NCI-H1105 (cell line): ENCODE results near the gene MORC1.
"Not testable (repeated sequence)": the region's sequence is repeated elsewhere in the genome, so short reads cannot be mapped to it uniquely, and the experiment has no call there.

ENCODE experiments used
- DNase-seq: peaks from one replicate; lab custom pipeline; 2025; lab: John Stamatoyannopoulos, UW

MORC1 gene

GRCh38 chr3:109117939-109118338 is at the start of gene MORC1:
Gene MORC1, minus strand, starts transcription at chr3:109118134. Its CDS starts 75 bp downstream, at chr3:109118059.
- DNase-seq, result no peak

GRCh38 chr3:109165905-109166304 is 48.0 kb upstream of the MORC1 start:
- no peak for DNase-seq

GRCh38 chr3:109161487-109162123 is 43.7 kb upstream of the MORC1 start:
- no peak for DNase-seq

GRCh38 chr3:109155828-109156227 is 37.9 kb upstream of the MORC1 start:
- no peak for DNase-seq

GRCh38 chr3:109154979-109155378 is 37.0 kb upstream of the MORC1 start:
- DNase-seq, result no peak

- no peak for DNase-seq
These were observed 34.4 kb upstream of the MORC1 start for GRCh38 chr3:109152320-109152719.

- no peak for DNase-seq
These were observed 31.1 kb upstream of the MORC1 start for GRCh38 chr3:109149078-109149477.

GRCh38 chr3:109143646-109144045 is 25.7 kb upstream of the MORC1 start:
- DNase-seq, result no peak

GRCh38 chr3:109140318-109140717 is 22.4 kb upstream of the MORC1 start:
- DNase-seq, result no peak

- no peak for DNase-seq
These were observed 19.8 kb upstream of the MORC1 start for GRCh38 chr3:109137761-109138160.

GRCh38 chr3:109136523-109136922 is 18.6 kb upstream of the MORC1 start, which contains the start of gene C3orf85:
Gene C3orf85, plus strand, starts transcription at chr3:109136719. Its CDS starts 129 bp downstream, at chr3:109136848.
- no peak for DNase-seq

GRCh38 chr3:109133474-109133816 is 15.5 kb upstream of the MORC1 start:
- DNase-seq, result not testable (repeated sequence)

GRCh38 chr3:109132801-109133473 is 15.0 kb upstream of the MORC1 start:
- no peak for DNase-seq

- DNase-seq, result no peak
These were observed 13.3 kb upstream of the MORC1 start for GRCh38 chr3:109131276-109131675.

GRCh38 chr3:109127553-109127952 is 9.6 kb upstream of the MORC1 start:
- DNase-seq, result no peak

GRCh38 chr3:109125902-109126301 is 8.0 kb upstream of the MORC1 start:
- no peak for DNase-seq

GRCh38 chr3:109122690-109123089 is 4.8 kb upstream of the MORC1 start:
- no peak for DNase-seq

GRCh38 chr3:109118584-109118983 is 650 bp upstream of the MORC1 start:
- no peak for DNase-seq

- DNase-seq, result no peak
These were observed 1.9 kb downstream of the MORC1 start for GRCh38 chr3:109116031-109116430.

GRCh38 chr3:109115451-109115850 is 2.5 kb downstream of the MORC1 start:
- no peak for DNase-seq

GRCh38 chr3:109114746-109115145 is 3.2 kb downstream of the MORC1 start:
- no peak for DNase-seq

GRCh38 chr3:109112946-109113760 is 4.8 kb downstream of the MORC1 start:
- DNase-seq, result no peak

GRCh38 chr3:109109574-109109973 is 8.4 kb downstream of the MORC1 start:
- no peak for DNase-seq
